CD4-positive, alpha-beta T cell treated with Interleukin-6 at 100 ng/mL for 8 hours (primary cell): ENCODE results near the gene SLC43A2.
A peak's percentile ranks its signal among the peaks of the same experiment; 100 is the strongest.

ENCODE experiments used
- DNase-seq: peaks from one replicate; pipeline ENCODE4 v3.0.0-alpha.2; 2020; ENCODE audit warnings: mixed read lengths, low spot score

SLC43A2 gene

GRCh38 chr17:1535737-1536136 is 92.9 kb downstream of the SLC43A2 start:
- DNase-seq, result no peak

- DNase-seq, result no peak
These were observed 94.8 kb downstream of the SLC43A2 start for GRCh38 chr17:1533661-1534325.

GRCh38 chr17:1532836-1533602 is 95.6 kb downstream of the SLC43A2 start:
- peak; percentile 36 for DNase-seq

DNA sequence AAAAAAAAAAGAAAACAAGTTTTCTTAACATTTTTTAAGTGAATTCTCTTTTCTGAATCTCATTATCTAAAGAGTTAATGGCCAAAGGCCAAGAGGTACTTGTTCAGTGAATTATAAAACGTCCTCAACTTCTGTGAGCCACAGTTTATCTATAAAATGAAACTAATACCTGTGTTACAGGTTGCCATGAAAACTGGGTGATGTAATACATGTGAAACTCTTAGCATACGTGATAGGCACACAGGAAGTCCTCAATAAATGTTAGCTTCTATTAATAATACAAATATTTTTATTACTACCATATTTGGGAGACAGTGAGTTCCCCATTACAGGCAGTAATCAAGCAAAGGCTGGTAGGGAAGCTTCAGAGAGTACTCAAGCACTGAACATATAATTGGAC is 98.8 kb downstream of the SLC43A2 start:
- DNase-seq, result no peak

DNA sequence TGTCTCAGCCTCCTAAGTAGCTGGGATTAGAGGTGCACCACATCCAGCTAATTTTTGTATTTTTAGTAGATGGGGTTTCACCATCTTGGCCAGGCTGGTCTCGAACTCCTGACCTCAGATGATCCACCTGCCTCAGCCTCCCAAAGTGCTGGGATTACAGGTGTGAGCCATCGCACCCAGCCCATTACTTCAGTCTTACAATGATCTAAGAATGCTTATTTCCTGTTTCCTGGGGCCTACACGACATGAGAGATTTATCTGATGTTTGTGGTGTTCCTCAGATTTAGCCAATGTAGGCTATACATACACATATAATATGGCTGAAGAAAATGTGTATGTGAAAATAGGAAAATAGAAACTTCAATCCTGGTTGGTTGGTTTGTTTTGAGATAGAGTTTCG is 101.8 kb downstream of the SLC43A2 start:
- DNase-seq, result peak; percentile 13

- DNase-seq, result no peak
These were observed 106.0 kb downstream of the SLC43A2 start for GRCh38 chr17:1522626-1523025.

DNA sequence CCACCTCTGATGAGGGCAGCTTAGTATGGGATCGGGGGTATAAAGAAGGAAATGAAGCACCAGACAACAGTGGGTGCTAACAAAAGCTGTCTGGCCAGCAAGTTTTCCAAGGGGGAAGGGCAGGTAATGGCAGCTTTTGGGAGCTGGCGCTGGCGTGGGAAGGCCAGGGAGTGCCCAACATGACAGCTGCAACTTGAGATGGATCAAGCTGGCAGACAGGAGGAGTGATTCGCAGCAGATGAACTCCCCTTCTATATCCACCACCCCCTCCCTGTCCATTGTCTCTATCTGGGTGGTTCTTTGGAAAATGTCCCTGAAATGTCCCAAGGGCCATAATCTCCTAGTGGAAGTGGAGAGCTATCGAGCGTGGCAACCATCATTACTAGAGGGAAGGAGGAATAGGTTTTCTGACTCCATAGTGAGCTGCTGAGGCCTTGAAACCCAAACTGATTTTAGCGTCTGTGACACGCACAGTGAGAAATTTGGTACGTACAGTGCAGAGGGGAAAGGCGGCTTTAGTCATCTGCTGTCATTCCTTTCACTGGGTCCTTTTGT is 107.5 kb downstream of the SLC43A2 start:
- DNase-seq, result no peak

- DNase-seq, result no peak
These were observed 109.0 kb downstream of the SLC43A2 start for GRCh38 chr17:1519678-1520077.
